Dermis microvascular lymphatic vessel endothelial cell (primary cell): ENCODE measurements around the gene TSHB. TPM values are rescaled to one million over a fixed set of nuclear protein-coding genes. Genes with fewer than 3 reads are reported as not detected.
"Not testable (repeated sequence)": the region's sequence is repeated elsewhere in the genome, so short reads cannot be mapped to it uniquely, and the experiment has no call there.

Experiments used
- DNase-seq, 2 donors: peaks; one replicate each; pipeline versions ENCODE4 v3.0.0 to v3.0.0-alpha.2; 2010; ENCODE audit warnings: low read depth in 2 of 2
- total RNA-seq: library from RNA; depleted of rRNA; stranded (reverse); fragments of >200 nt; gene quantifications from 2 replicates; pipeline ENCODE4 v1.2.1, GENCODE V29; 2014

TSHB gene
- not detected in 2 replicates for total RNA-seq

- DNase-seq = no peak
Observed at GRCh38 chr1:115029526-115029925, at the start of gene TSHB. TSS of gene TSHB (plus strand) at chr1:115029826. CDS start at chr1:115033363, 3,537 bp downstream.

- DNase-seq = no peak
Observed at GRCh38 chr1:114982251-114982650, 47.4 kb upstream of the TSHB start.

- no peak for DNase-seq
Observed at GRCh38 chr1:114986286-114986685, 43.3 kb upstream of the TSHB start.

GRCh38 chr1:114988095-114988494, 41.5 kb upstream of the TSHB start:
- no peak for DNase-seq

GRCh38 chr1:114997510-114998289, 31.9 kb upstream of the TSHB start:
- DNase-seq = no peak

- no peak for DNase-seq
Observed at GRCh38 chr1:115006191-115006590, 23.4 kb upstream of the TSHB start.

DNA sequence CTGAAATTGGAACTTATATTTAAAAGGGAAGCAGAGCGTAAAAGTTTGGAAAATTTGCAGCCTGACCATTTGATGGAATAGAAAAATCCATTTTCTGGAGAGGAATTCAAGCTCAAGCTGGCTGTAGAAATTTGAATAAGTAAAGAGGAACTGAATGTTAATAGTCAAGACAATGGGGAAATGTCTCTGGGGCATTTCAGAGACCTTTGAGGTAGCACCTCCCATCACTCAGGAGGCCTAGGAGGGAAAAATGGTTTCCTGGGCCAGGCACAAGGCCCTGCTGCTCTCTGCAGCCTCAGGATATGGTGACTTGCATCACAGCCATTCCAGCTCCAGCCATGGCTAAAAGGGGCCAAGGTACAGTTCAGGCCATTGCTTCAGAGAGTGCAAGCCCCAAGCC, 17.6 kb upstream of the TSHB start:
- no peak for DNase-seq

DNA sequence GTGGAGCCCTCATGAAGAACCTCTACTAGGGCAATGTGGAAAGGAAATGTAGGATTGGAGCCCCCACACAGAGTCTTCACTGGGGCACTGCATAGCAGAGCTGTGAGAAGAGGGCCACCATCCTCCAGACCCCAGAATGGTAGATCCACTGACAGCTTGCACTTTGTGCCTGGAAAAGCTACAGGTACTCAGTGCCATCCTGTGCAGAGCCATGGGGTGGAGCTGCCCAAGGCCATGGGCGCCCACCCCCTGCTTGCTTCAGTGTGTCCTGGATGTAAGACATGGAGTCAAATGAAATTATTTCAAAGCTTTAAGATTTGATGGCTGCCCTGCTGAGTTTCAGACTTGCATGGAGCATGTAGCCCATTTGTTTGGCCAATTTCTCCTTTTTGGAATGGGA, 17.2 kb upstream of the TSHB start:
- DNase-seq = no peak

DNA sequence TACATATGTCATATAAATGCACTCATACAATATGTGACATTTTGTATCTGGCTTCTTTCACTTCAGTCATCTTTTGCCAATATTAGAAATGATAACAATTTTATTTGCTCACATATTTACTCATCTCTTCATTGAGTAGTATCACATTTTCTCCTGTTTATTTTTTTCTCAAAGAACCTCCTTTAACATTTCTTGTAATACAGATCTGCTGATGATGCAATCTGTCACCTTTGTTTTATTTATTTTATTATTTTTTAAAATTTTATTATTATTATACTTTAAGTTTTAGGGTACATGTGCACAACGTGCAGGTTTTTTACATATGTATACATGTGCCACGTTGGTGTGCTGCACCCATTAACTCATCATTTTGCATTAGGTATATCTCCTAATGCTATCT, 15.8 kb upstream of the TSHB start:
- no peak for DNase-seq

DNA sequence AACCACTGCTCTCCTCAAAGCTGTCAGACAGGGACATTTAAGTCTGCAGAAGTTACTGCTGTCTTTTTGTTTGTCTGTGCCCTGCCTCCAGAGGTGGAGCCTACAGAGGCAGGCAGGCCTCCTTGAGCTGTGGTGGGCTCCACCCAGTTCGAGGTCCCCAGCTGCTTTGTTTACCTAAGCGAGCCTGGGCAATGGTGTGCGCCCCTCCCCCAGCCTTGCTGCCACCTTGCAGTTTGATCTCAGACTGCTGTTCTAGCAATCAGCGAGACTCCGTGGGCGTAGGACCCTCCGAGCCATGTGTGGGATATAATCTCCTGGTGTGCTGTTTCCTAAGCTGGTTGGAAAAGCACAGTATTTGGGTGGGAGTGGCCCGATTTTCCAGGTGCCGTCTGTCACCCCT, 10.1 kb upstream of the TSHB start:
- DNase-seq = not testable (repeated sequence)

GRCh38 chr1:115021145-115021544, 8.5 kb upstream of the TSHB start:
- DNase-seq = no peak

GRCh38 chr1:115023593-115023992, 6.0 kb upstream of the TSHB start:
- DNase-seq = no peak

DNA sequence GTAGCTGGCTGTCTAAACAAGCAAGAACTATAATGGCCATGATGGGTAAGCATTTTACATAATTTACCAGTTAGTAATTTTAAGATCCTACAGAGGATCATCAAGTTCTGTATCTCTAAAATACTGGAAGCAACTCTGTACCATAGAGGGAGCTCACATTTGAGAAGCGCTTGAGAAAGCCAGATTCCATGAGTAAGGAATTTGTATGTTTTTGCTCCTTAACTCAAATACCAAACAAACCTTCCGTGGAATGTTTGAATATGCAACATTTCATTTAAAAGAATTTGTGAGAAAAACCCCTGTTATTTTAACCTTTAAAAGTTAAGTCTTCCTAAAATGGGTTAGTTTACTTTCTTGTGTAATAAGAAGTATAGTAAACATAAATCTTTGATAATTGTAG, 2.0 kb downstream of the TSHB start:
- DNase-seq = no peak

DNA sequence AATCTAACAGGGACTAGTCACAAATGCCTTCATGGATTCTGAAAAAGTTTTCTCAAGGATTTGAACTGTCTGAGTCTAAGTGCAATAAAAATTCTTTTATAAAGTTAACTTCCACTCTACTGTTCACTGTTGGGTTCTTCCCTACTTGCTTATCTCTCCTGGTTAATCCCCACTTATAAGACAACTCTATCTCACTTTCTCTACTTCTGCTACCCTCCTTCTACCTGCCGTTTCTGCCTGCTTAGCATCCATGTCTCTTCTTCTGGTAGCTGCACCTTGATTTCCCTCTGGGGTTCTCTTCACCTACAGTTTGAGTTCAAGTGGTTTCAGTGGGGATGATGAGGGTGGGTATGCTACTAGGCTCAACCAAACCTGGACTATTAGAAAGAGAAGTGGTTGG, 6.0 kb downstream of the TSHB start:
- no peak for DNase-seq

DNA sequence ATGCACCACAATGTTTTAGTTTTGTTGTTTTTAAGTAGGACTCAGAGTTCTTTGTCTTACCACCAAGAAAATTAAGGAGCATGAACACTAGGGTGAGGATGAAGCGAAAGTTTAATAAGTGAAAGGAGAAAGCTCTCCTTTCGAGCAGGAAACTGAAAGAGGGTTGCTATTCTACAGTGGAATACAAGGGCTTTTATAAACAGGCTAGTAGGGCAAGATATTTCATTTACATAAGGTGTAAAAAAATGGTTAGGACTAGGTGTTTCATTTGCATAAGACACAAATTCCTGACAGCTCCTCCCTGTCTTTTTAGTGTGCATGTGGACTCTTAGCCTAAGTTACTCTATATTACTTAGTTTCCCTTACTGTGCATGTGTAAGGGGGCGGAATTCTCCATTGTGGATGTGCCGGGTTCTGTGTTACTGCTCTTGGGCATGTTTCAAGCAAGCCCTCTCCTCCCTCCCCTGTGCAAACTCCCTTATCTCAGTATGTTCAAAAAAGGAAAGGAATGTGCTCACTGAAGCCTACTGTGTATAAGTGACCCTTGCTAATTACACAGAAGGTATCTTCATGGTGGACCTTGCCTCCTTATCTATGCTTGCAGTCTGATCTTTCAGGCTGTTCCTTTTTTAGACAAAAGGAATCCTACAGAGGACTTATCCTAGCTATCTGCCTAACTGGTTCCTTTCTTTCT, 7.3 kb downstream of the TSHB start:
- DNase-seq = no peak

DNA sequence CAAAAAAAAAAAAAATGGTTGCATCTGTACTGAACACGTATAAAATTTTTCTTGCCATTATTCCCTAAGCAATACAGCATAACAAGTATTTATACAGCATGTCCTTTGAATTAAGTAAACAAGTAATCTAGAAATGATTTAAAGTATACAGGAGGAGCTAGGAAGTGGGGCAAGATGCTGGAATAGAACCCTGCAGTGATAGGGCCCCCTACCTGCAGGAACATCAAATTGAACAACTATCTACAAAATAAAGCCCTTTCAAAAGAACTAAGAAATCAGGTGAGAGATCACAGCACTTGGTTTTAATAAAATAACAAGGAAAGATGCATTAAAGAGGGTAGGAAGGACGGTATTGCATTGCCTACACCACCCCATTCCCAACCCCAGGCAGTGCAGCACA, 10.9 kb downstream of the TSHB start:
- no peak for DNase-seq

- peak in 1 of 2 donors; percentile 12 for DNase-seq
Observed at GRCh38 chr1:115041654-115042053, 12.0 kb downstream of the TSHB start.

GRCh38 chr1:115046751-115047150, 17.1 kb downstream of the TSHB start:
- DNase-seq = no peak

DNA sequence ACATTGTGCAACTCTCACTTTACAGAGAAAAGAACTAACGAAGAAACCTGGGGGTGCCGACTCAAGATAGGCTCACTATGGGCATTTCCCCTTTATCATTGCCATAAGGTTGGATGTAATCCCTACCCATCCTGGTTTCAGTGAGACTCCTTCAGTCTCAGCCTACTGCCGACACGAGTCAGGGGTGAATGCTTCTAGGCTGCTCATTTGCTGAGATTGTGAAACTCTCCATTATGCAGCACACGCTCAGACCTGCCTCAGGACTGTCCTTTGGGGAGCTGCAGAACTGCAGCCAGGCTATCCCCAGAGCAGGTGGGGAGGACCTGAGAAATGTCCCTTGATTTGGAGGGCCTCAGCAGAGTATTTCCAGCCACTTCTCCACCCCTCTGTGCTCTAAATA, 22.2 kb downstream of the TSHB start:
- DNase-seq = no peak

DNA sequence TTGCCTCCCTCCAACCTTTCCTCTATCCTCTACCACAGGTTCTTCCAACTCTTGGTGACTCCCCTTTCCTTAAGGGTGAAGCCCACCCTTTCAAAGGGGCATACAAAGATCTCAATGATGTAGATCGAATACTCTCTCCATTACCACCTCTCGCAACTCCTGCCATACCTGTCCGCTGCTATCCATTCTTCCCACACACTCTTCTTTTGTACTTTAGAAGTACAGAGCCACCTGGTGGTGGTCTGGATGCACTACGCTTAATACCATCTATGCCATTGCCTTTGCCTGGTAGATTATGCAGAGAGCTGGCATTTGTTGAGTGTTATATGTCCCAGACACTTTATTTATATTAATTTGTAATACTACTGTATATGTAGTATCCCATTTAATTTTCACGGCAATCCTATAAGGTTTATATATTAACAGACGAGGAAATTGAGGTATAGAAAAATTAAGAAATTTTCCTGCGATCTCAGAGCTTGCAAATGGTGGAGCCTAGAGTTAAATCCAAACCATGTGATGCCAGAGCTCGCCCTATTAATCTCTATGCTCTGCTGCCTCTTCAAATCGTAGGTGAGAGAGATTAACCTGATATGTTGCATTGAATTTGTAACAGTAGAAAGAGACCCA, 22.9 kb downstream of the TSHB start:
- DNase-seq = peak; percentile 35 to 66

- DNase-seq = no peak
Observed at GRCh38 chr1:115056395-115056798, 26.8 kb downstream of the TSHB start.

DNA sequence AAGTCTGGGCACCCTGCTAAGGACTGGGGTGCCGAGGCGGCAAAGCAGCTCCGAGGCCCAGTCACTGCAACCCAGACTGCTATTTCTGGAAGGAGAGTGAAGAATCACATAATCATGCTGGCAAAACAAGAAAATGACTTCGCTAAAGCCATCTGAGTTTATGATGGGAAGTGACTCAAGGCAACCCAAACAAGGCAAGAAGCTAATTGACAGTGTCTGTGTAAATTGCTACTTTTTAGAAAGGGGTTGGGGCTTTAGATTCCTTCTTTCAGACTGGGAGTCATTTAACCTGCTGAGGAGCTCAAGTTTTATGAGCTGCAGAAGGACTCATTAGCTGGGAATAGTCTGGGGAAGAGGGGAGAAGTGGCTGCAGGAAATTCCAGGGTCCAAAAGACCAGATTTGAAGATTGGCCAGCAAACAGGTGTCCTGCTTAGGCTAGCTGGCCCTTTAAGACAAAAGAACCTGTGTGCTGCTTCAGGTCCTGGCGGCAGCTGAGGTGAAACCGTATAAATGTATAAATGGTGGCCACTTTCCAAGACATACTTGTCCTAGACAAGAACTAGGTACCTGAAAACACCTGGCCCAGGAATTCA, 28.1 kb downstream of the TSHB start:
- DNase-seq = no peak
